Measurements from ENCODE around the gene MDM4.

Gene MDM4

GRCh38 chr1:204523605-204524215 lies 7.5 kb downstream of the MDM4 start:
- H3K27ac ChIP-seq (ENCODE audit: low read length), result no peak overlapping the region
- H3K4me3 ChIP-seq (ENCODE audit: low read depth in 1 of 2, low read length in 2 of 2), result no peak overlapping the region
- peaks cover 13 to 36% of the 10 kb centered on the region in 2 donors for H3K36me3 ChIP-seq (ENCODE audit: control insufficient read depth in 1 of 2, insufficient read depth in 2 of 2, low read length in 2 of 2)
- H3K9me3 ChIP-seq (ENCODE audit: control insufficient read depth in 1 of 2, low read length in 2 of 2), result no peaks in the 10 kb centered on the region
- H3K27me3 ChIP-seq (ENCODE audit: low read depth, low read length), result no peaks in the 10 kb centered on the region
- peaks cover 0 to 13% of the 10 kb centered on the region in 2 donors for H3K4me1 ChIP-seq (ENCODE audit: control insufficient read depth in 1 of 2, insufficient read depth in 2 of 2, low read length in 2 of 2)

GRCh38 chr1:204524986-204525385 lies 8.8 kb downstream of the MDM4 start:
- H3K27ac ChIP-seq (ENCODE audit: low read length), result no peak overlapping the region
- peaks cover 19 to 49% of the 10 kb centered on the region in 2 donors for H3K36me3 ChIP-seq (ENCODE audit: control insufficient read depth in 1 of 2, insufficient read depth in 2 of 2, low read length in 2 of 2)
- no peaks in the 10 kb centered on the region for H3K9me3 ChIP-seq (ENCODE audit: control insufficient read depth in 1 of 2, low read length in 2 of 2)

GRCh38 chr1:204528241-204528640 lies 12.0 kb downstream of the MDM4 start:
- no peak overlapping the region for H3K4me3 ChIP-seq (ENCODE audit: low read depth in 1 of 2, low read length in 2 of 2)
- H3K4me1 ChIP-seq (ENCODE audit: control insufficient read depth in 1 of 2, insufficient read depth in 2 of 2, low read length in 2 of 2), result no peaks in the 10 kb centered on the region
- H3K9me3 ChIP-seq (ENCODE audit: control insufficient read depth in 1 of 2, low read length in 2 of 2), result no peaks in the 10 kb centered on the region
- peaks cover 47 to 81% of the 10 kb centered on the region in 2 donors for H3K36me3 ChIP-seq (ENCODE audit: control insufficient read depth in 1 of 2, insufficient read depth in 2 of 2, low read length in 2 of 2)
- H3K27me3 ChIP-seq (ENCODE audit: low read depth, low read length), result no peaks in the 10 kb centered on the region
- no peak overlapping the region for H3K27ac ChIP-seq (ENCODE audit: low read length)

More at GRCh38 chr1:204524986-204525385, 8.8 kb downstream of the MDM4 start:
- Histone ChIP-seq H3K4me3 (ENCODE audit: low read depth in 1 of 2, low read length in 2 of 2) (no peak overlapping the region), H3K4me1 (ENCODE audit: control insufficient read depth in 1 of 2, insufficient read depth in 2 of 2, low read length in 2 of 2) (peaks cover 0 to 5% of the 10 kb centered on the region in 2 donors), H3K27me3 (ENCODE audit: low read depth, low read length) (no peaks in the 10 kb centered on the region)

GRCh38 chr1:204528677-204529076 lies 12.5 kb downstream of the MDM4 start:
- H3K36me3 ChIP-seq (ENCODE audit: control insufficient read depth in 1 of 2, insufficient read depth in 2 of 2, low read length in 2 of 2), result peaks cover 47 to 82% of the 10 kb centered on the region in 2 donors
- H3K4me1 ChIP-seq (ENCODE audit: control insufficient read depth in 1 of 2, insufficient read depth in 2 of 2, low read length in 2 of 2), result no peaks in the 10 kb centered on the region
- no peak overlapping the region for H3K4me3 ChIP-seq (ENCODE audit: low read depth in 1 of 2, low read length in 2 of 2)

GRCh38 chr1:204529371-204529895 lies 13.2 kb downstream of the MDM4 start:
- Histone ChIP-seq H3K4me1 (ENCODE audit: control insufficient read depth in 1 of 2, insufficient read depth in 2 of 2, low read length in 2 of 2) (no peaks in the 10 kb centered on the region), H3K9me3 (ENCODE audit: control insufficient read depth in 1 of 2, low read length in 2 of 2) (no peaks in the 10 kb centered on the region), H3K4me3 (ENCODE audit: low read depth in 1 of 2, low read length in 2 of 2) (no peak overlapping the region), H3K36me3 (ENCODE audit: control insufficient read depth in 1 of 2, insufficient read depth in 2 of 2, low read length in 2 of 2) (peaks cover 50 to 88% of the 10 kb centered on the region in 2 donors), H3K27me3 (ENCODE audit: low read depth, low read length) (no peaks in the 10 kb centered on the region), H3K27ac (ENCODE audit: low read length) (no peak overlapping the region)

More at GRCh38 chr1:204528677-204529076, 12.5 kb downstream of the MDM4 start:
- Histone ChIP-seq H3K27me3 (ENCODE audit: low read depth, low read length) (no peaks in the 10 kb centered on the region), H3K27ac (ENCODE audit: low read length) (no peak overlapping the region), H3K9me3 (ENCODE audit: control insufficient read depth in 1 of 2, low read length in 2 of 2) (no peaks in the 10 kb centered on the region)

GRCh38 chr1:204530932-204531331 lies 14.7 kb downstream of the MDM4 start:
- Histone ChIP-seq H3K27me3 (ENCODE audit: low read depth, low read length) (no peaks in the 10 kb centered on the region), H3K9me3 (ENCODE audit: control insufficient read depth in 1 of 2, low read length in 2 of 2) (no peaks in the 10 kb centered on the region), H3K27ac (ENCODE audit: low read length) (no peak overlapping the region), H3K36me3 (ENCODE audit: control insufficient read depth in 1 of 2, insufficient read depth in 2 of 2, low read length in 2 of 2) (peaks cover 53 to 87% of the 10 kb centered on the region in 2 donors), H3K4me3 (ENCODE audit: low read depth in 1 of 2, low read length in 2 of 2) (no peak overlapping the region), H3K4me1 (ENCODE audit: control insufficient read depth in 1 of 2, insufficient read depth in 2 of 2, low read length in 2 of 2) (no peaks in the 10 kb centered on the region)

GRCh38 chr1:204532832-204533231 lies 16.6 kb downstream of the MDM4 start:
- Histone ChIP-seq H3K27me3 (ENCODE audit: low read depth, low read length) (no peaks in the 10 kb centered on the region), H3K36me3 (ENCODE audit: control insufficient read depth in 1 of 2, insufficient read depth in 2 of 2, low read length in 2 of 2) (peaks cover 57 to 77% of the 10 kb centered on the region in 2 donors), H3K27ac (ENCODE audit: low read length) (no peak overlapping the region)

GRCh38 chr1:204541626-204542025 lies 25.4 kb downstream of the MDM4 start:
- Histone ChIP-seq H3K4me1 (ENCODE audit: control insufficient read depth in 1 of 2, insufficient read depth in 2 of 2, low read length in 2 of 2) (no peaks in the 10 kb centered on the region), H3K27ac (ENCODE audit: low read length) (no peak overlapping the region), H3K27me3 (ENCODE audit: low read depth, low read length) (no peaks in the 10 kb centered on the region), H3K9me3 (ENCODE audit: control insufficient read depth in 1 of 2, low read length in 2 of 2) (no peaks in the 10 kb centered on the region), H3K36me3 (ENCODE audit: control insufficient read depth in 1 of 2, insufficient read depth in 2 of 2, low read length in 2 of 2) (peaks cover 61 to 76% of the 10 kb centered on the region in 2 donors), H3K4me3 (ENCODE audit: low read depth in 1 of 2, low read length in 2 of 2) (no peak overlapping the region)

More at GRCh38 chr1:204532832-204533231, 16.6 kb downstream of the MDM4 start:
- Histone ChIP-seq H3K9me3 (ENCODE audit: control insufficient read depth in 1 of 2, low read length in 2 of 2) (no peaks in the 10 kb centered on the region), H3K4me1 (ENCODE audit: control insufficient read depth in 1 of 2, insufficient read depth in 2 of 2, low read length in 2 of 2) (no peaks in the 10 kb centered on the region), H3K4me3 (ENCODE audit: low read depth in 1 of 2, low read length in 2 of 2) (no peak overlapping the region)

GRCh38 chr1:204544321-204544720 lies 28.1 kb downstream of the MDM4 start:
- no peak overlapping the region for H3K4me3 ChIP-seq (ENCODE audit: low read depth in 1 of 2, low read length in 2 of 2)
- no peaks in the 10 kb centered on the region for H3K27me3 ChIP-seq (ENCODE audit: low read depth, low read length)
- no peaks in the 10 kb centered on the region for H3K4me1 ChIP-seq (ENCODE audit: control insufficient read depth in 1 of 2, insufficient read depth in 2 of 2, low read length in 2 of 2)
- no peaks in the 10 kb centered on the region for H3K9me3 ChIP-seq (ENCODE audit: control insufficient read depth in 1 of 2, low read length in 2 of 2)
- H3K36me3 ChIP-seq (ENCODE audit: control insufficient read depth in 1 of 2, insufficient read depth in 2 of 2, low read length in 2 of 2), result peaks cover 67 to 80% of the 10 kb centered on the region in 2 donors
- H3K27ac ChIP-seq (ENCODE audit: low read length), result no peak overlapping the region

GRCh38 chr1:204545202-204545601 lies 29.0 kb downstream of the MDM4 start:
- Histone ChIP-seq H3K27me3 (ENCODE audit: low read depth, low read length) (no peaks in the 10 kb centered on the region), H3K36me3 (ENCODE audit: control insufficient read depth in 1 of 2, insufficient read depth in 2 of 2, low read length in 2 of 2) (peaks cover 76 to 83% of the 10 kb centered on the region in 2 donors), H3K4me3 (ENCODE audit: low read depth in 1 of 2, low read length in 2 of 2) (no peak overlapping the region), H3K9me3 (ENCODE audit: control insufficient read depth in 1 of 2, low read length in 2 of 2) (no peaks in the 10 kb centered on the region), H3K4me1 (ENCODE audit: control insufficient read depth in 1 of 2, insufficient read depth in 2 of 2, low read length in 2 of 2) (no peaks in the 10 kb centered on the region), H3K27ac (ENCODE audit: low read length) (no peak overlapping the region)

- Histone ChIP-seq H3K36me3 (ENCODE audit: control insufficient read depth in 1 of 2, insufficient read depth in 2 of 2, low read length in 2 of 2) (peaks cover 79 to 89% of the 10 kb centered on the region in 2 donors), H3K4me3 (ENCODE audit: low read depth in 1 of 2, low read length in 2 of 2) (no peak overlapping the region), H3K9me3 (ENCODE audit: control insufficient read depth in 1 of 2, low read length in 2 of 2) (no peaks in the 10 kb centered on the region), H3K4me1 (ENCODE audit: control insufficient read depth in 1 of 2, insufficient read depth in 2 of 2, low read length in 2 of 2) (no peaks in the 10 kb centered on the region), H3K27me3 (ENCODE audit: low read depth, low read length) (no peaks in the 10 kb centered on the region), H3K27ac (ENCODE audit: low read length) (no peak overlapping the region)
Observed at GRCh38 chr1:204545881-204546280, 29.7 kb downstream of the MDM4 start.

- H3K4me1 ChIP-seq (ENCODE audit: control insufficient read depth in 1 of 2, insufficient read depth in 2 of 2, low read length in 2 of 2), result no peaks in the 10 kb centered on the region
- H3K27me3 ChIP-seq (ENCODE audit: low read depth, low read length), result no peaks in the 10 kb centered on the region
- no peak overlapping the region for H3K4me3 ChIP-seq (ENCODE audit: low read depth in 1 of 2, low read length in 2 of 2)
- H3K36me3 ChIP-seq (ENCODE audit: control insufficient read depth in 1 of 2, insufficient read depth in 2 of 2, low read length in 2 of 2), result peaks cover 73 to 74% of the 10 kb centered on the region in 2 donors
- no peaks in the 10 kb centered on the region for H3K9me3 ChIP-seq (ENCODE audit: control insufficient read depth in 1 of 2, low read length in 2 of 2)
- no peak overlapping the region for H3K27ac ChIP-seq (ENCODE audit: low read length)
Observed at GRCh38 chr1:204548265-204548664, 32.1 kb downstream of the MDM4 start.
